Smooth muscle cell (in vitro differentiated cells): ENCODE measurements around the gene SLC1A1. TPM values are rescaled to one million over a fixed set of nuclear protein-coding genes. Genes with fewer than 3 reads are reported as not detected.

Experiments used
- DNase-seq: peaks from one replicate; lab custom pipeline; 2025; ENCODE audit not compliant: unreplicated experiment; lab: John Stamatoyannopoulos, UW
- H2AFZ ChIP-seq: fragments of 200-600 bp; sonication (generic); 2 replicates; pipeline ENCODE4 v1.6.0; 2016; ENCODE audit warnings: antibody characterized with exemption, low read depth, mild to moderate bottlenecking
- H3F3A ChIP-seq: fragments of 200-600 bp; sonication (generic); 2 replicates; pipeline ENCODE4 v1.6.0; 2017; ENCODE audit warnings: antibody characterized with exemption, low read depth
- H3K27ac ChIP-seq: fragments of 200-600 bp; sonication (generic); 2 replicates; pipeline ENCODE4 v1.5.1; 2016; ENCODE audit warnings: low read depth, mild to moderate bottlenecking
- H3K27me3 ChIP-seq: fragments of 200-600 bp; sonication (generic); 2 replicates; pipeline ENCODE4 v1.6.1; 2016; ENCODE audit warnings: low read depth, mild to moderate bottlenecking
- H3K36me3 ChIP-seq: fragments of 200-600 bp; sonication (generic); 2 replicates; pipeline ENCODE4 v1.5.1; 2016; ENCODE audit warnings: low read depth
- H3K4me1 ChIP-seq: fragments of 200-600 bp; sonication (generic); 2 replicates; pipeline ENCODE4 v1.5.1; 2016; ENCODE audit warnings: low read depth
- H3K4me2 ChIP-seq: fragments of 200-600 bp; sonication (generic); 2 replicates; pipeline ENCODE4 v1.6.0; 2016; ENCODE audit warnings: mild to moderate bottlenecking
- H3K4me3 ChIP-seq: fragments of 200-600 bp; sonication (generic); 2 replicates; pipeline ENCODE4 v1.5.1; 2016; ENCODE audit warnings: mild to moderate bottlenecking
- H3K79me2 ChIP-seq: fragments of 200-600 bp; sonication (generic); 2 replicates; pipeline ENCODE4 v1.6.0; 2016; ENCODE audit warnings: low read depth, mild to moderate bottlenecking
- H3K9ac ChIP-seq: fragments of 200-600 bp; sonication (generic); 2 replicates; pipeline ENCODE4 v1.6.0; 2016; ENCODE audit warnings: low read depth
- H3K9me3 ChIP-seq: fragments of 200-600 bp; sonication (generic); replicated peaks from 2 replicates; pipeline ENCODE4 v1.5.1; 2016; ENCODE audit warnings: low read depth
- H4K20me1 ChIP-seq: fragments of 200-600 bp; sonication (generic); 2 replicates; pipeline ENCODE4 v1.6.0; 2016; ENCODE audit warnings: low read depth
- CTCF ChIP-seq: fragments of 200-600 bp; sonication (generic); IDR thresholded peaks from 2 replicates; pipeline ENCODE4 v1.5.1; 2017; ENCODE audit warnings: borderline replicate concordance, mild to moderate bottlenecking, antibody characterized with exemption; ENCODE audit not compliant: insufficient read depth, poor library complexity, severe bottlenecking
- WGBS: methylation state at CpG from one replicate; pipeline ENCODE4 v1.1.7; 2016; ENCODE audit warnings: low lambda C conversion rate; 5-methylcytosine and 5-hydroxymethylcytosine counted together
- polyA plus RNA-seq: library from polyadenylated mRNA; unstranded; fragments of >200 nt; fragmentation: Nextera tagmentation; extraction: Ambion mirVana; gene quantifications from 2 replicates; pipeline ENCODE4 v1.2.1, GENCODE V29; 2016
- total RNA-seq: library from RNA; depleted of rRNA; stranded (reverse); fragments of >200 nt; gene quantifications from 2 replicates; pipeline ENCODE4 v1.2.3, GENCODE V29; 2014

SLC1A1 gene
- total and polyA plus RNA-seq, 2 experiments from 2014 or later: 11.3 to 15.6 TPM

DNA sequence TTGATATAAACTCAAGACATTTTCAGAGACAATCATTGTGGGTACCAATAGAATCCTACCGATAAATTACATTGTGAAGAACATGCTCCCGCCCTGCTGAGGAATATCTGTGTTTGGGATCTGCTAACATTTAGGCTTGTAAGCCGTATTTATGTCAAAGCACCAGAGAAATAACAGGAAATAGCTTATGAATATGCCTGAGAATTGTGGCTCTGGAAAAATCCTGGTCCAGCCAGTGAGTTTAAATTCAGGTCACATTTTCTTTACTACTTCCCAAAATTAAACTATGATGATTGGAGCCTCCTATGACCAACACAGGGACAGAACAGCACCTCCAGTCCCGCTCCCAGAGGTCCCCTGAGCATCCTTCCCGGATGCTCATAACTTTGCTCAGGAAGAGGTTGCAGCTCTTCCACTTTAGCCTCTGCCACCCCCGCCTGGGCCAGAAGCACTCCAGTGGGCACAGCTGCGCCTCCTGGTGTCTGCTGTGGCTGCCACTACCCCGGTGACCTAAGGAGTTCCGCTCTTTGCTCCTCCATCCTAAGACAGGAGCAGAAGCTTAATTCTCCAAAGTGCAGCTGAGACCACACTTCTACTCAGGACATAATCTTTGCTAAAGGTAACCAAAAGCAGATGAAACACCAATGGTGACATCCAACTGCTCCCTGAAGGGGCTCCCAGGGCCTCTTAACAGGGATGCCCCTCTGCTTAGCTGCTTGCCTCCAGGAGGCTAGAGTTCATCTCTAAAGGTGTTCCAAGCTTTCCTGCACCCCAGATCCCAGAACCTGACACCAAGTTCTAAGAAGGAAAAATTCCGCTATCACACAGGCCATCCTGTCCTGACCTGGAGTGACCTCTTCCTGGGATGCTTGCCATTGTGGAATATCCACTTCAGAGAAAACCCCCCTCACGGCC is 58.8 kb downstream of the SLC1A1 start:
- H3K9me3 ChIP-seq: no peaks in the 10 kb centered on the region
- H2AFZ ChIP-seq: no peak overlapping the region

GRCh38 chr9:4549751-4550295 is 59.6 kb downstream of the SLC1A1 start:
- Histone ChIP-seq H3K79me2 (no peaks in the 10 kb centered on the region), H3K27ac (no peak overlapping the region), H3F3A (no peaks in the 10 kb centered on the region), H3K4me2 (no peak overlapping the region), H3K27me3 (no peaks in the 10 kb centered on the region), H4K20me1 (no peaks in the 10 kb centered on the region), H3K9ac (no peak overlapping the region), H3K36me3 (no peaks in the 10 kb centered on the region), H3K9me3 (no peaks in the 10 kb centered on the region), H2AFZ (no peak overlapping the region), H3K4me1 (no peaks in the 10 kb centered on the region), H3K4me3 (no peak overlapping the region)
- no peak for DNase-seq
- WGBS: 60% methylated on average over 4 of the region's 4 CpGs
- no peak for TF ChIP-seq CTCF

More for the DNA sequence above, 58.8 kb downstream of the SLC1A1 start:
- H4K20me1 ChIP-seq: no peaks in the 10 kb centered on the region
- WGBS: 70% methylated on average over 11 of the region's 11 CpGs
- H3K27ac ChIP-seq: no peak overlapping the region
- peak; percentile 30 for TF ChIP-seq CTCF
- no peak overlapping the region for H3K4me2 ChIP-seq
- no peaks in the 10 kb centered on the region for H3K27me3 ChIP-seq
- no peak overlapping the region for H3K9ac ChIP-seq
- H3K79me2 ChIP-seq: no peaks in the 10 kb centered on the region
- no peaks in the 10 kb centered on the region for H3K36me3 ChIP-seq
- no peaks in the 10 kb centered on the region for H3F3A ChIP-seq
- no peak for DNase-seq
- H3K4me3 ChIP-seq: no peak overlapping the region
- H3K4me1 ChIP-seq: no peaks in the 10 kb centered on the region

GRCh38 chr9:4550777-4551484 is 60.7 kb downstream of the SLC1A1 start:
- WGBS: 58% methylated on average over 4 of the region's 4 CpGs
- Histone ChIP-seq H3K36me3 (no peaks in the 10 kb centered on the region), H3K79me2 (no peaks in the 10 kb centered on the region), H3K9me3 (no peaks in the 10 kb centered on the region), H3K4me2 (no peak overlapping the region), H2AFZ (no peak overlapping the region), H4K20me1 (no peaks in the 10 kb centered on the region), H3K27ac (no peak overlapping the region), H3F3A (no peaks in the 10 kb centered on the region), H3K4me3 (no peak overlapping the region), H3K27me3 (no peaks in the 10 kb centered on the region), H3K9ac (no peak overlapping the region), H3K4me1 (no peaks in the 10 kb centered on the region)
- TF ChIP-seq CTCF: no peak
- no peak for DNase-seq
